ENCODE measurements around the gene TICAM1. TPM values are rescaled to one million over a fixed set of nuclear protein-coding genes. Genes with fewer than 3 reads are reported as not detected.

The TICAM1 gene
- total and polyA plus RNA-seq, 10 donors = 4.4 to 21.0 (median 12.1) TPM

DNA sequence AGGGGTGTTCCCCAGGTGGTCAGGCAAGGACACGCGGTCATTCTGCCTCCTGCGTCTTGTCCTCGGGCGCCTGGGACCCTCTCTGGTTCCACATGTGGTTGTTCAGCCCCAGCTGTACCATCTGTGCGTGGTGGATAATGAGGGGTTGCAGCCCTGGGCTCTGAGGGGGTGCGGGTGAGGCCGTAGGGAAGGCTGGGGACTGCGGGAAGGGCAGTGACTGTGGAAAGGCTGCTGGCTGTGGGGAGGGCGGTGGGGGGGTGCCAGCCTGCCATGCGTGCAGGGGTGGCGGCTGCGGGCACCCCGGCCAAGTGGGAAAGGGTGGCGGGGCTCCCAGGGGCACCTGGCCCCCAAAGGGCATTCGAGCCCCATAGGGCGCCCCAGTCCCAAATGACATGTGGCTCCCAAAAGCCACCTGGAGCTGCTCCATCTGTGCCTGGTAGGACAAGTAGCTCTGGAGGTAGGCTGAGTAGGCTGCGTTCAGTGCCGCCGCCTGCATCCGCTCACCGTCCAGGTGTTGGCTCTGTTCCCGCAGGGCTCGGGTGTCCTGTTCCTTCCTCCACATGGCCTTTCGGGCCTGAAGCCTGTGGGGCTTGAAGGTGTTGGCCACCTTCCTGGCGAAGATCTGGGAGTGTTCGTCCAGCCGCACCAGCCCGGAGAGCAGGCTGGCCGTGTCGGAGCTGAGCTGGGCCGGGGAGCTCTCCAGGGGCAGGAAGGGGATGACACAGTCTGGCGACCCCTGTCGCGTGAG lies 15.1 kb downstream of the TICAM1 start:
- Histone ChIP-seq H3K4me1 (peaks cover 5 to 44% (median 22%) of the 10 kb centered on the region in 6 donors), H3K36me3 (peaks cover 0 to 50% (median 30%) of the 10 kb centered on the region in 6 donors), H3K27ac (peak overlapping the region in 5 of 8 donors; percentile 44 to 67 (median 61)), H3K4me3 (peak overlapping the region in 2 of 8 donors; percentile 25 to 58), H3K9me3 (no peaks in the 10 kb centered on the region), H3K27me3 (replicated peaks in 1 of 7) (no peaks in the 10 kb centered on the region)
- intact Hi-C loops (cut with DNase I; ENCODE audit: low total_unique reads) = loop anchor here (10.0 kb wide), 1 partner anchor 98 kb away; no protein-coding TSS in a partner anchor
- 90 to 96% (median 94%) methylated on average over 15 to 35 of the region's 35 CpGs for WGBS, 5 donors
- peak; percentile 81 for DNase-seq
- TF ChIP-seq CTCF (IDR thresholded peaks at IDR 0.05 in 8 of 11, conservative IDR thresholded peaks at IDR 0.05 in 3 of 11) (no peak), POLR2A (IDR thresholded peaks at IDR 0.05) (no peak), POLR2AphosphoS5 (IDR thresholded peaks at IDR 0.05) (peak in 2 of 3 donors; percentile 29 to 51)

DNA sequence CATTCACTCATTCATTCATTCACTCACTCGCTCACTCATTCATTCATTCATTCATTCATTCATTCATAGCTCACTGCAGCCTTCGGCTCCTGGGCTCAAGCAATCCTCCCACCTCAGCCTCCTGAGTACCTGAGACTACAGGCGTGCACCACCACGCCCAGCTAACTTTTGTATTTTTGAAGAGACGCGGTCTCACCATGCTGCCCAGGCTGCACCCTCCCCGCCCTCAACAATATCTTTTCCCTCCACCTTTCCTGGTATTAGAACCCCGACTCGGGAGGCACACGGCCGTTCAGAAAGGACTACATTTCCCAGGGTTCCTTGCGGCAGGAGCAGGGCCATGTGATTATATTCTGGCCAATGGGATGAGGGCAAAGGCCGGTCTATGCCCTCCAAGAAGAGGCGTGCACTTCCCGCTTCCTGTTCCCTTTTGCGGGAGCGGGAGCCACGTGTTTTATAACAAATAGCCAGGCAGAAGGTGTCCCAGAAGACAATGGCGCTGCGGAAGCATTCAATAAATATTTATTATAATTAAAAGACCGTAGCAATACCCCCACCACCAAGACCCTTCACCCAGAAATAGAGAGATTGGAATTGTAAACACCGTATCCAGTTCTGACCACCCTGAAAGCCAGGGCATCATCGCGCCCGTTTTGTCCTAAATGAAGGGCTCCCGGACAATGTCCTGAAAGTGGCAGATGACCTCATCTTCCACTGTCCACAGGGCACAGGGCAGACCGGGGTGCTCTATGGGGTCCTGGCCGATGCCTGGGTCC lies 15.9 kb downstream of the TICAM1 start:
- H3K27ac ChIP-seq = peak overlapping the region in 5 of 8 donors; percentile 44 to 67 (median 61)
- H3K27me3 ChIP-seq (replicated peaks in 1 of 7) = no peaks in the 10 kb centered on the region
- peak; percentile 91 for DNase-seq
- H3K9me3 ChIP-seq = no peaks in the 10 kb centered on the region
- WGBS, 5 donors = 31 to 34% (median 32%) methylated on average over 28 of the region's 28 CpGs
- H3K4me3 ChIP-seq = peak overlapping the region in 6 of 8 donors; percentile 14 to 58 (median 25)
- peak in 1 of 11 experiments; percentile 7 for TF ChIP-seq CTCF (IDR thresholded peaks at IDR 0.05 in 8 of 11, conservative IDR thresholded peaks at IDR 0.05 in 3 of 11)
- TF ChIP-seq POLR2A (IDR thresholded peaks at IDR 0.05) = no peak
- peak in 2 of 3 donors; percentile 69 to 83 for TF ChIP-seq POLR2AphosphoS5 (IDR thresholded peaks at IDR 0.05)
- H3K4me1 ChIP-seq = peaks cover 5 to 52% (median 23%) of the 10 kb centered on the region in 6 donors
- peaks cover 0 to 47% (median 30%) of the 10 kb centered on the region in 6 donors for H3K36me3 ChIP-seq
- intact Hi-C loops (cut with DNase I; ENCODE audit: low total_unique reads) = loop anchor here (10.0 kb wide), 1 partner anchor 99 kb away; no protein-coding TSS in a partner anchor

DNA sequence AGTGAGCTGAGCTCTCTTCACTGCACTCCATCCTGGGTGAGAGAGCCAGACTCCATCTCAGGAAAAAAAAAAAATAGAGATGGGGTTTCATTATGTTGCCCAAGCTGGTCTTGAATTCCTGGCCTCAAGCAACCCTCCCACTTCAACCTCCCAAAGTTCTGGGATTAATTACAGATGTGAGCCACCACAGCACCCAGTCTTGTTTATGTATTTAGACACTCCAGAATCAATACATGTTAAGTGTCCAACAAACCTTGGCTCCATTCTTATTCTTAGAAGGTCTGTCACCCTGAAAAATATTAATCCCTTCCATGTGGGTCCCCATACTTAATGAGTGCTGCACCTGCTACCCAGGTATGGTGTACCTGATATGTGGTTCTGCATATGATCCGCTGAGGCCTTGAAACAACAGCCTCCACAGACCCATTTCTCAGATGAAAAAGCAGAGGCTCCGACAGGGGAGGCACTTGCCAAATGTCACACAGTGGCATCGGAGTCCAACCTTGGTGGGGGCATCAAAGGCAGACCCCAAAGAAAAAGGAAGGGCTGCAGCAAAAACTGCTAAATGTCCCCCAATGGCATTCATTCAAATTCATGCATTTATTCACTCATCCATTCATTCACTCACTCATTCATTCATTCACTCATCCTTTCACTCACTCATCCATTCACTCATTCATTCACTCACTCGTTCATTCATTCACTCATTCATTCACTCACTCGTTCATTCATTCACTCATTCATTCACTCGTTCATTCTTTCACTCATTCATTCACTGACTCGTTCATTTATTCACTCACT lies 16.7 kb downstream of the TICAM1 start:
- Histone ChIP-seq H3K4me1 (peaks cover 5 to 58% (median 23%) of the 10 kb centered on the region in 6 donors), H3K27ac (peak overlapping the region in 1 of 8 donors; percentile 67), H3K36me3 (peaks cover 0 to 40% (median 30%) of the 10 kb centered on the region in 6 donors), H3K9me3 (no peaks in the 10 kb centered on the region), H3K27me3 (replicated peaks in 1 of 7) (no peaks in the 10 kb centered on the region), H3K4me3 (peak overlapping the region in 3 of 8 donors; percentile 25 to 58 (median 25))
- WGBS, 5 donors = 72 to 77% (median 75%) methylated on average over 7 of the region's 7 CpGs
- no peak for DNase-seq
- intact Hi-C loops (cut with DNase I; ENCODE audit: low total_unique reads) = loop anchor here (5.0 to 10.0 kb wide), 2 partner anchors 100 to 217 kb away; no protein-coding TSS in a partner anchor
- TF ChIP-seq POLR2AphosphoS5 (IDR thresholded peaks at IDR 0.05) (no peak), POLR2A (IDR thresholded peaks at IDR 0.05) (no peak), CTCF (IDR thresholded peaks at IDR 0.05 in 8 of 11, conservative IDR thresholded peaks at IDR 0.05 in 3 of 11) (no peak)
